Measurements from ENCODE around the gene OR2L5. TPM values are rescaled to one million over a fixed set of nuclear protein-coding genes. Genes with fewer than 3 reads are reported as not detected.

The OR2L5 gene
- total and polyA plus RNA-seq, 2 of the 13 experiments (the other 11 are each of a cell fraction or from before 2014, with no cell fraction given): not detected

- BruUV-seq (replicated peaks): no TSS peak
- Histone ChIP-seq H3K27ac (ENCODE audit: extremely low read length, insufficient read depth, low read length) (no peak overlapping the region), H4K20me1 (ENCODE audit: insufficient read depth, low read length) (no peaks in the 10 kb centered on the region), H3K27me3 (ENCODE audit: control insufficient read depth in 1 of 2, insufficient read depth in 2 of 2, low read length in 2 of 2) (no peaks in the 10 kb centered on the region), H3K4me3 (replicated peaks in 1 of 3; ENCODE audit: insufficient read depth in 1 of 3, low read depth in 2 of 3, low read length in 3 of 3) (no peak overlapping the region), H2AFZ (ENCODE audit: low read length) (no peak overlapping the region), H3K9me3 (ENCODE audit: low read length) (peaks cover 72% of the 10 kb centered on the region), H3K4me1 (ENCODE audit: insufficient read depth, low read length) (no peaks in the 10 kb centered on the region), H3K9ac (ENCODE audit: insufficient read depth, low read depth, low read length) (no peak overlapping the region), H3K79me2 (ENCODE audit: insufficient read depth, low read length) (no peaks in the 10 kb centered on the region), H3K36me3 (replicated peaks in 1 of 2; ENCODE audit: control insufficient read depth in 1 of 2, insufficient read depth in 2 of 2, low read length in 2 of 2) (no peaks in the 10 kb centered on the region), H3K4me2 (ENCODE audit: low read depth, low read length) (no peak overlapping the region)
- ChIA-PET POLR2A (no interaction called here), CTCF (ENCODE audit: low intra/inter-chr PET ratio, low total read pairs) (no interaction called here)
- DNase-seq (ENCODE audit: low spot score) (no peak), FAIRE-seq (no peak), ATAC-seq (no peak)
- in situ Hi-C loops (cut with HindIII; ENCODE audit: extremely low pct_ligation_motif_present, low pct_unique_long_range_greater_than_20kb) (no loop called here), intact Hi-C loops (cut with micrococcal nuclease; ENCODE audit: unreplicated experiment) (no loop called here)
- 4% methylated on average over 1 of the region's 1 CpG for WGBS (ENCODE audit: low lambda C conversion rate)
- TF ChIP-seq HMG20B (CRISPR knock-in tag; conservative IDR thresholded peaks at IDR 0.05) (no peak), PHF21A (CRISPR knock-in tag; IDR thresholded peaks at IDR 0.05) (no peak), MEF2D (CRISPR knock-in tag; IDR thresholded peaks at IDR 0.05) (no peak), PAXIP1 (CRISPR knock-in tag; conservative IDR thresholded peaks at IDR 0.05) (no peak), REL (CRISPR knock-in tag; conservative IDR thresholded peaks at IDR 0.05) (no peak), MAFF (IDR thresholded peaks at IDR 0.05; ENCODE audit: low read depth, low read length) (no peak), POGK (CRISPR knock-in tag; conservative IDR thresholded peaks at IDR 0.05) (no peak), ZNF124 (CRISPR knock-in tag; IDR thresholded peaks at IDR 0.05) (no peak), ZNF75D (CRISPR knock-in tag; IDR thresholded peaks at IDR 0.05; ENCODE audit: borderline replicate concordance) (no peak), USF2 (IDR thresholded peaks at IDR 0.05; ENCODE audit: low read depth, low read length) (no peak), USF2 (CRISPR knock-in tag; IDR thresholded peaks at IDR 0.05; ENCODE audit: borderline replicate concordance) (no peak), ZNF280D (CRISPR knock-in tag; IDR thresholded peaks at IDR 0.05) (no peak), ZNF430 (CRISPR knock-in tag; IDR thresholded peaks at IDR 0.05) (no peak), KMT2B (CRISPR knock-in tag; IDR thresholded peaks at IDR 0.05) (no peak), CCDC6 (CRISPR knock-in tag; IDR thresholded peaks at IDR 0.05) (no peak), ELF1 (CRISPR knock-in tag; IDR thresholded peaks at IDR 0.05) (no peak)
Measured at GRCh38 chr1:248047008-248047407, 33.5 kb downstream of the OR2L5 start.
